NCI-H446 (cell line): ENCODE measurements around the gene SEMA6B.

Experiments
- DNase-seq, 2 experiments: peaks; one replicate each; lab custom pipeline; 2025; lab: John Stamatoyannopoulos, UW

SEMA6B gene

DNA sequence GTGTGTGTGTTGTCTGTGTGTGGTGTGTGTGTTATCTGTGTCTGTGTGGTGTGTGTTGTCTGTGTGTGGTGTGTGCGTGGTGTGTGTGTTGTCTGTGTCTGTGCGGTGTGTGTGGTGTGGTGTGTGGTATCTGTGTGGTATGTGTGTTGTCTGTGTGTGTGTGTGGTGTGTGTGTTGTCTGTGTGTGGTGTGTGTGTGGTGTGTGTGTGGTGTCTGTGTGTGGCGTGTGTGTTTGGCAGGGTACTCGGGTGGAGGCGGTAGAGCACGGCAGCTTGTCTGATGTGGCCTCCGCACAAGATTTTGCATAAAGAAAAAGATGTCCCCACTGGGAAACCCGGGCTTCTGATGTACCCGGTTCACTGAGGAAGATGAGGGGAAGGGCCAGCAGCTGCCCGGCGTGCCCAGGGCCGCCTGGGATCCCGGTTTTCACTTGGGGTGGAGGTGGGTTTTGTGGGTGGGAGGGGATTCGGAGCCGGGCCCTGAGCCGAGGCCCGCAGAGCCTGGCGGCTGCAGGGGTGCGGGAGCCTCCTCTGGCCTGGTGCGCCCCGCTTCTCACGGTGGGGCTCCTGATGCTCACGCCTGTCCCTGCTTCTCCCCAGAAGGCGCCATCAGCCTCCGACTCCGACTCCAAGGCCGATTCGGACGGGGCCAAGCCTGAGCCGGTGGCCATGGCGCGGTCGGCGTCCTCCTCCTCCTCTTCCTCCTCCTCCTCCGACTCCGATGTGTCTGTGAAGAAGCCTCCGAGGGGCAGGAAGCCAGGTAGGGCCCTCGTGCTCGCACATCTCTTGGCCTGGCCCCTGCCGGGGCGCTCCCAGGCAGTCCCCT, 66.2 kb downstream of the SEMA6B start:
- DNase-seq: no peak
